Measurements from ENCODE around the gene ODAPH.

- TF ChIP-seq, protein P1, sequence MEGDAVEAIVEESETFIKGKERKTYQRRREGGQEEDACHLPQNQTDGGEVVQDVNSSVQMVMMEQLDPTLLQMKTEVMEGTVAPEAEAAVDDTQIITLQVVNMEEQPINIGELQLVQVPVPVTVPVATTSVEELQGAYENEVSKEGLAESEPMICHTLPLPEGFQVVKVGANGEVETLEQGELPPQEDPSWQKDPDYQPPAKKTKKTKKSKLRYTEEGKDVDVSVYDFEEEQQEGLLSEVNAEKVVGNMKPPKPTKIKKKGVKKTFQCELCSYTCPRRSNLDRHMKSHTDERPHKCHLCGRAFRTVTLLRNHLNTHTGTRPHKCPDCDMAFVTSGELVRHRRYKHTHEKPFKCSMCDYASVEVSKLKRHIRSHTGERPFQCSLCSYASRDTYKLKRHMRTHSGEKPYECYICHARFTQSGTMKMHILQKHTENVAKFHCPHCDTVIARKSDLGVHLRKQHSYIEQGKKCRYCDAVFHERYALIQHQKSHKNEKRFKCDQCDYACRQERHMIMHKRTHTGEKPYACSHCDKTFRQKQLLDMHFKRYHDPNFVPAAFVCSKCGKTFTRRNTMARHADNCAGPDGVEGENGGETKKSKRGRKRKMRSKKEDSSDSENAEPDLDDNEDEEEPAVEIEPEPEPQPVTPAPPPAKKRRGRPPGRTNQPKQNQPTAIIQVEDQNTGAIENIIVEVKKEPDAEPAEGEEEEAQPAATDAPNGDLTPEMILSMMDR (IDR thresholded peaks at IDR 0.05) = no peak
- no peak for TF ChIP-seq EZH2 (IDR thresholded peaks at IDR 0.05; ENCODE audit: borderline replicate concordance, insufficient read depth, low read depth, low read length, poor library complexity, severe bottlenecking)
These were observed 40.8 kb upstream of the ODAPH start for GRCh38 chr4:75514949-75515612.
